Left ventricle myocardium inferior (tissue), 1 donor: ENCODE measurements around the gene GGA2. TPM values are rescaled to one million over a fixed set of nuclear protein-coding genes. Genes with fewer than 3 reads are reported as not detected.

Experiments
- DNase-seq: peaks from one replicate; pipeline ENCODE4 v3.0.0-alpha.2; 2020
- H3K27ac ChIP-seq: fragments of 200-600 bp; replicated peaks from 2 replicates; pipeline ENCODE4 v1.8.0; 2021
- H3K27me3 ChIP-seq: fragments of 200-600 bp; 2 replicates; pipeline ENCODE4 v1.8.0; 2021; ENCODE audit warnings: low read depth
- H3K36me3 ChIP-seq: fragments of 200-600 bp; 2 replicates; pipeline ENCODE4 v1.8.0; 2021
- H3K4me1 ChIP-seq: fragments of 200-600 bp; 2 replicates; pipeline ENCODE4 v1.8.0; 2021
- H3K4me3 ChIP-seq: fragments of 200-600 bp; 2 replicates; pipeline ENCODE4 v1.8.0; 2021; ENCODE audit warnings: mild to moderate bottlenecking, moderate library complexity
- H3K9me3 ChIP-seq: fragments of 200-600 bp; replicated peaks from 2 replicates; pipeline ENCODE4 v1.8.0; 2021
- intact Hi-C: fragments of 100-400 bp; cut with micrococcal nuclease; formaldehyde crosslinking; loops from one replicate; pipeline ENCODE4 v1.11.0; 2022
- total RNA-seq: library from RNA; stranded (reverse); fragmentation: NEBNext Ultra II Directional; extraction: Animal tissue kit (Norgen Biotek cat#: 25700); gene quantifications from one replicate; pipeline ENCODE4 v1.2.1, GENCODE V29; 2021
- TF ChIP-seq, protein P1 (sequence below): fragments of 200-600 bp; IDR thresholded peaks from 2 replicates; pipeline ENCODE4 v1.8.0; 2021; ENCODE audit warnings: antibody characterized with exemption, mild to moderate bottlenecking, borderline replicate concordance
- donor health status: DM: no; HTN: yes; CAD: no; lungs with severe emphysema.

GGA2 gene
- total RNA-seq, 1 donor from 2014 or later, result 59.4 TPM

DNA sequence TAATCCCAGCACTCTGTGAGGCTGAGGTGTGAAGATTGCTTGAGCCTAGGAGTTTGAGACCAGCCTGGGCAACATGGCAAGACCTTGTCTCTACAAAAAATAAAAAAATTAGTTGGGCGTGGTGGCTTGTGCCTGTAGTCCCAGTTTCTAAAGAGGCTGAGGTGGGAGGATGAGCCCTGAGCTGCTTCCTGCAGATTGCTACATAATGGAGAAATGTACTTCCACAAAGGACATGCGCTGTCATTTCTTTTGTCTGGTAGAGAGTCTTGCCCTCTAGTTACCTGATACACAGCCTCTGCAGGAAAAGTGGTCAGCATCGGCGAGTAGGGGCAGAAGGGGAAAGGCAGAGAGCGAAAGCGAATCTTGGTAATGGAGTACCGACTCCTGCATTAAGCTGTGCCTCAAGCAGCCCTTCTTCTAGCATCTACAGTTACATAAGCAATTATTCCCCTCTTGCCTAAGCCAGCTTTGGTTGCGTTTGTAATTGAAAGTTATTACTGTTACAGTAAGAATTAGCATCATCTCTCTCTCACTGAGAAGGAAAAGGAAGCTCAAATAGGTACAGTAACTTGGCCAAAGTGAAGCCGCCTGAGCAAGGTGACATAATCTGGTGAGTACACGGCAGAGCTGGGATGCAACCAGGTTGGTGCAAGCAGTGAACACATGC, 18.5 kb upstream of the GGA2 start:
- H3K4me1 ChIP-seq, result peaks cover 12% of the 10 kb centered on the region
- no peak for DNase-seq
- H3K27ac ChIP-seq, result peak overlapping the region; percentile 24
- TF ChIP-seq, protein P1, sequence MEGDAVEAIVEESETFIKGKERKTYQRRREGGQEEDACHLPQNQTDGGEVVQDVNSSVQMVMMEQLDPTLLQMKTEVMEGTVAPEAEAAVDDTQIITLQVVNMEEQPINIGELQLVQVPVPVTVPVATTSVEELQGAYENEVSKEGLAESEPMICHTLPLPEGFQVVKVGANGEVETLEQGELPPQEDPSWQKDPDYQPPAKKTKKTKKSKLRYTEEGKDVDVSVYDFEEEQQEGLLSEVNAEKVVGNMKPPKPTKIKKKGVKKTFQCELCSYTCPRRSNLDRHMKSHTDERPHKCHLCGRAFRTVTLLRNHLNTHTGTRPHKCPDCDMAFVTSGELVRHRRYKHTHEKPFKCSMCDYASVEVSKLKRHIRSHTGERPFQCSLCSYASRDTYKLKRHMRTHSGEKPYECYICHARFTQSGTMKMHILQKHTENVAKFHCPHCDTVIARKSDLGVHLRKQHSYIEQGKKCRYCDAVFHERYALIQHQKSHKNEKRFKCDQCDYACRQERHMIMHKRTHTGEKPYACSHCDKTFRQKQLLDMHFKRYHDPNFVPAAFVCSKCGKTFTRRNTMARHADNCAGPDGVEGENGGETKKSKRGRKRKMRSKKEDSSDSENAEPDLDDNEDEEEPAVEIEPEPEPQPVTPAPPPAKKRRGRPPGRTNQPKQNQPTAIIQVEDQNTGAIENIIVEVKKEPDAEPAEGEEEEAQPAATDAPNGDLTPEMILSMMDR, result no peak
- no peak overlapping the region for H3K4me3 ChIP-seq
- intact Hi-C loops, result no loop called here
- H3K9me3 ChIP-seq, result no peaks in the 10 kb centered on the region
- H3K36me3 ChIP-seq, result peaks cover 81% of the 10 kb centered on the region
- H3K27me3 ChIP-seq, result no peaks in the 10 kb centered on the region

DNA sequence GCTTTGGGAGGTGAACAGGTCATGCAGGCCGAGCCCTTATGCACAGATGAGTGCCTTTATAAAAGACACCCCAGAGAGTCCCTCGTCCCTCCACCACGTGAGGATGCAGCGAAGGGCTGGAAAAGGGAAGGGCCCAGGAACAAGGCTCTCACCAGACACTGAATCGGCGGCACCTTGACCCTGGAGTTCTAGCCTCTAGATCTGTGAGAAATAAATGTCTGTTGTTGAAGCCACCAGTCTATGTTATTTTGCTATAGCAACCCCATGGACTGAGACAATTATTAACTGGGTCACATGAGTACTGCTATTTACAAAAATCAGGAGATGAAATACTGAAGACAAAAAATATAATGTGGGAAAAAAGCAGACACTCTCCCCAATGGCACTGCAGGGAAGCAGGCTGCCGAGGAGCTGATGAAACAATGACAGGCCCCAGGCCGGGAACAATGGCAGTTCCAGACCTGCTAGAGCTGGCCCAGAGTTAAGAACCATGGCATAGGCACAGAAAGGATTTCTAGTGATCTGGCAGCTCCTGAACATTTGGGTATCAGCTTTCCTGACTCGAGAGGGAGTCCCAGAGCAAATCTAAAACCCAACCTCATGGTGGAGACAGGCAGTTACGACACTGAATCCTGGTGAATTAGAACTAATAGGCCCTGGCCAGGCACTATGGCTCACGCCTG, 17.8 kb upstream of the GGA2 start:
- intact Hi-C loops, result no loop called here
- no peaks in the 10 kb centered on the region for H3K9me3 ChIP-seq
- TF ChIP-seq, protein P1, result no peak
- H3K4me1 ChIP-seq, result peaks cover 12% of the 10 kb centered on the region
- H3K27ac ChIP-seq, result peak overlapping the region; percentile 24
- H3K27me3 ChIP-seq, result no peaks in the 10 kb centered on the region
- no peak overlapping the region for H3K4me3 ChIP-seq
- H3K36me3 ChIP-seq, result peaks cover 82% of the 10 kb centered on the region
- DNase-seq, result no peak

DNA sequence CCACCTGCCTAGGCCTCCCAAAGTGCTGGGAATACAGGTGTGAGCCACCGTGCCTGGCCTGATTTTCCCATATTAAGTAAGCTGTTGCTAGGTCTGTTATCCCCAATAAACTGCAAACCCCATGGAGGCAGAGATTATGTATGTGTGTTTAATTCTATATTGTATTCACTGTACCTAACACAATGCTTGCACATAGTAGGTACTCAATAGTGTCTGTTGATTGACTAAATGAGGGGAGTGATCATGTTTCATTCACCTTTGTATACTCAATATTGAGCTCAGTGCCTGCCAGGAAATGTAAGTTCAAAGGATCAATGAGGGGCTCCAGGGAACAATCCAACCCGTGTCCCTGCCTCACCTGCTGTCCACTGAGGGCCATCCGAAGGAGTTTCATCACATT, 14.6 kb upstream of the GGA2 start:
- Histone ChIP-seq H3K4me1 (peaks cover 12% of the 10 kb centered on the region), H3K4me3 (no peak overlapping the region), H3K9me3 (no peaks in the 10 kb centered on the region), H3K27ac (no peak overlapping the region), H3K27me3 (no peaks in the 10 kb centered on the region), H3K36me3 (peaks cover 71% of the 10 kb centered on the region)
- TF ChIP-seq, protein P1, result no peak
- DNase-seq, result no peak
- intact Hi-C loops, result no loop called here

DNA sequence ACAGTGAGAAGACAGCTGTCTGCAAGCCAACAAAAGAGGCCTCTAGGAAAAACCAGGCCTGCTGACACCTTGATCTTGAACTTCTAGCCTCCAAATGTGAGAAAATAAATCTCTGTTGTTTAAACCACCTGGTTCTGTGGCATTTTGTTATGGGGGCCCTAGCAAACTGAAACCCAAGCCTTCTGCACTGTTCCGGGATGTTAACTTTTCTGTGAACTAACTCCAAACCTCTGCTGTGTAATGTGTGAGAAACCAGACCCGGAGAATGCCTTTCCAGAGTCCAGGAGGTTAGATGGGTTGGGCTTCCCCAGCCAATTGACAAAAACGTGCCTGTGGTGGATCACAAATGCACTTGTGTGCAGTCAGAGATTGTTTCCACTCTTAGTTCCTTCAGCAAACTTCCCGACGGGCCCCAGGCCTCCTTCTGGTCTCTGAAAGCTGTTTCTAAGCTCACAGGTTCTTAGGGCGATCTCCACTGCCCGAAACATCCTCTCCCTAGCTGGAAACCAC, 13.6 kb upstream of the GGA2 start:
- TF ChIP-seq, protein P1, result no peak
- intact Hi-C loops, result no loop called here
- no peak overlapping the region for H3K27ac ChIP-seq
- no peak for DNase-seq
- H3K9me3 ChIP-seq, result no peaks in the 10 kb centered on the region
- H3K27me3 ChIP-seq, result no peaks in the 10 kb centered on the region
- H3K4me3 ChIP-seq, result no peak overlapping the region
- peaks cover 11% of the 10 kb centered on the region for H3K4me1 ChIP-seq
- peaks cover 70% of the 10 kb centered on the region for H3K36me3 ChIP-seq

DNA sequence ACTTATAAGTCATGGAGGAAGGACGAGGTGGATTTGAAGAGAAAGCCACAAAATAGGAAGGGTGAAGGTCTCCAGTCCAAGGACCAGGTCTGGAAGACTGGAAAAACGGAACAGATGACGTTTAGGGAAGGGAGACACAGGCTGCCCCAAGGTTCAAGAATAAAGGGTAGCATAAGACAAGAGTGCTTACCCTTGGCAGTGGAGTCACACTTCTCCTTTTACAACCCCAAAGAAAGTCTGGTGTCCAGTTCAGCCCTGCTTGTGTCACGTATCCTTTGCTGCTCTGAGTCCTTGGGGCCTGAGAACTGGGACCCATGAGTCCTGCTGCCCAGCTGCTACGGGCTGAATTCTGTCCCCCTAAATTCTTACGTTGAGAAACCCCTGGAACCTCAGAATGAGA, 13.0 kb upstream of the GGA2 start:
- H3K9me3 ChIP-seq, result no peaks in the 10 kb centered on the region
- H3K27ac ChIP-seq, result no peak overlapping the region
- H3K4me3 ChIP-seq, result no peak overlapping the region
- H3K27me3 ChIP-seq, result no peaks in the 10 kb centered on the region
- H3K36me3 ChIP-seq, result peaks cover 64% of the 10 kb centered on the region
- TF ChIP-seq, protein P1, result no peak
- H3K4me1 ChIP-seq, result peaks cover 9% of the 10 kb centered on the region
- intact Hi-C loops, result no loop called here
- no peak for DNase-seq
